ENCODE data around the gene TNFAIP8L2. TPM values are rescaled to one million over a fixed set of nuclear protein-coding genes. Genes with fewer than 3 reads are reported as not detected.

Gene TNFAIP8L2
- total and polyA plus RNA-seq, 2 of the 8 experiments (the other 6 are each of a cell fraction or from before 2014, with no cell fraction given): not detected

DNA sequence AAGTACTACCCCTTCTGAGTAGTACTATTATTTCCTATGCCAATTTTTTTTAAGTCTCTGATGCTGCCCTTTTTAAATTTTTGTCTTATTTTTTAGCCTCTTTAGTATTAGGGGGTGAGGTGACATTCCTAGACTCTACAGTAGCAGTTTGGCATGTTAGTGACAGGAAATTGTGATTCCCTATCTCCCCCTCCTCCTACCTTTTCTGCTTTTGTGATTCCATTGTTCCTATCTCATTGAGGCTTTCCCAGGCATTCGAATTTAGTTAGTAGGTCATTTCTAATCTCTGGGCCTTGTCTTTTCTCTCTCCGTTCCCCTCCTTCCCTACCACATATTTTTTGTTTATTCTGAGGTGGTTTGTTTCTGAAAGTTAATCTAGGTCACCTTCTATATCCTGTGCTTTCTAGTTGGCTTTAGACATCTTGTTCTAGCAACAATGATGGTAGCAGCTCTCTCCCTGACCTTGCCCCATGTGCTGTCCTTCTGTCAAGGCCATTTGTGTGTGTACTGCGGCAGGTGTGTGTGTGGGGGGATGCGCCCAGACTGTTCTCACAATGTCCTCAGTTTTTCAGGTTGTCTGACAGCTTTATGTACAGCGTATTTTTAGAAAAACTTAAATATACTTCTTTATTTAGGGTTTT lies 31.6 kb upstream of the TNFAIP8L2 start:
- CTCF ChIA-PET (ENCODE audit: partially characterized antibody): interaction anchor here (0.6 to 3.9 kb wide), 5 partner anchors 10 to 844 kb away, joined by 3 to 21 read pairs (median 3); partner anchors contain the start of genes TMOD4 and TNFAIP8L2
- H3K9me3 ChIP-seq (ENCODE audit: insufficient read depth in 2 of 2, low read depth in 1 of 2, low read length in 1 of 2): no peaks in the 10 kb centered on the region
- no peak overlapping the region for H2AK5ac ChIP-seq (ENCODE audit: low read depth, low read length)
- H4K5ac ChIP-seq (ENCODE audit: insufficient read length, low read depth, low read length): no peak overlapping the region
- no peaks in the 10 kb centered on the region for H3K23me2 ChIP-seq (ENCODE audit: low read depth, low read length)
- DNase-seq (ENCODE audit: low read depth in 1 of 2, low spot score in 2 of 2) (no peak), FAIRE-seq (no peak)
- no peak overlapping the region for H3K27ac ChIP-seq (ENCODE audit: low read depth, low read length)
- H2BK12ac ChIP-seq (ENCODE audit: low read depth, low read length): no peak overlapping the region
- H3K4me2 ChIP-seq (ENCODE audit: insufficient read depth in 1 of 2, low read depth in 2 of 2, low read length in 2 of 2): no peak overlapping the region
- no peak overlapping the region for H2BK15ac ChIP-seq (ENCODE audit: low read length)
- no peak overlapping the region for H3K14ac ChIP-seq (ENCODE audit: insufficient read length)
- H2AFZ ChIP-seq (ENCODE audit: low read length): no peak overlapping the region
- no peak overlapping the region for H3K18ac ChIP-seq (ENCODE audit: extremely low read depth, low read length)
- no peaks in the 10 kb centered on the region for H3K27me3 ChIP-seq (replicated peaks in 1 of 4; ENCODE audit: control insufficient read depth in 3 of 4, extremely low read depth in 1 of 4, insufficient read depth in 3 of 4, low read length in 3 of 4)
- 78% methylated on average over 5 of the region's 5 CpGs; no CpG with 5 or more reads in 1 of the 2 experiments for WGBS, 2 experiments (ENCODE audit: extremely low coverage in 1 of 2, insufficient coverage in 1 of 2, insufficient read length in 1 of 2, insufficient replicate concordance in 2 of 2, low coverage in 1 of 2, low lambda C conversion rate in 2 of 2, missing lambda C conversion rate in 1 of 2)
- no peak overlapping the region for H2BK5ac ChIP-seq (ENCODE audit: low read depth, low read length)
- peaks cover 0 to 6% (median under 1%) of the 10 kb centered on the region in 4 experiments; a peak in 3 of 7 replicates for H3K4me1 ChIP-seq (replicated peaks in 1 of 4; ENCODE audit: control insufficient read depth in 3 of 4, insufficient read depth in 4 of 4, low read length in 3 of 4)
- H3K36me3 ChIP-seq (ENCODE audit: control insufficient read depth in 2 of 4, insufficient read depth in 4 of 4, low read length in 3 of 4): no peaks in the 10 kb centered on the region
- H3K23ac ChIP-seq (ENCODE audit: insufficient read length): no peak overlapping the region
- H4K91ac ChIP-seq (replicated peaks; ENCODE audit: insufficient read length, low read length): no peak overlapping the region
- H2BK120ac ChIP-seq (replicated peaks; ENCODE audit: low read depth, low read length): no peak overlapping the region
- no peak overlapping the region for H3K9ac ChIP-seq (replicated peaks in 1 of 4; ENCODE audit: extremely low read depth in 1 of 4, low read depth in 3 of 4, low read length in 3 of 4)
- H3K79me1 ChIP-seq (ENCODE audit: low read depth, low read length): no peaks in the 10 kb centered on the region
- H2BK20ac ChIP-seq (ENCODE audit: low read length): no peak overlapping the region
- H4K20me1 ChIP-seq (replicated peaks in 1 of 2; ENCODE audit: control insufficient read depth in 1 of 2, insufficient read depth in 2 of 2, low read length in 2 of 2): no peaks in the 10 kb centered on the region
- H3K79me2 ChIP-seq (ENCODE audit: control insufficient read depth in 1 of 2, insufficient read depth in 2 of 2, low read length in 2 of 2): no peaks in the 10 kb centered on the region
- H3K4me3 ChIP-seq (ENCODE audit: extremely low read depth in 1 of 4, insufficient read depth in 2 of 4, low read depth in 3 of 4, low read length in 4 of 4): no peak overlapping the region
- H3K56ac ChIP-seq (replicated peaks; ENCODE audit: insufficient read length, low read depth, low read length): no peak overlapping the region
- POLR2A ChIA-PET (ENCODE audit: partially characterized antibody): interaction anchor here (0.9 to 1.6 kb wide), 3 partner anchors 10 to 22 kb away, joined by 3 to 6 read pairs (median 3); no protein-coding TSS in a partner anchor
- H3K4ac ChIP-seq (replicated peaks; ENCODE audit: insufficient read length, low read depth, low read length): no peak overlapping the region
- no peak overlapping the region for H4K8ac ChIP-seq (ENCODE audit: extremely low read depth, insufficient read depth, low read length)
- TF ChIP-seq, protein P1, sequence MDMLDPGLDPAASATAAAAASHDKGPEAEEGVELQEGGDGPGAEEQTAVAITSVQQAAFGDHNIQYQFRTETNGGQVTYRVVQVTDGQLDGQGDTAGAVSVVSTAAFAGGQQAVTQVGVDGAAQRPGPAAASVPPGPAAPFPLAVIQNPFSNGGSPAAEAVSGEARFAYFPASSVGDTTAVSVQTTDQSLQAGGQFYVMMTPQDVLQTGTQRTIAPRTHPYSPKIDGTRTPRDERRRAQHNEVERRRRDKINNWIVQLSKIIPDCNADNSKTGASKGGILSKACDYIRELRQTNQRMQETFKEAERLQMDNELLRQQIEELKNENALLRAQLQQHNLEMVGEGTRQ (IDR thresholded peaks at IDR 0.05; ENCODE audit: low read length): no peak
- TF ChIP-seq BACH1 (IDR thresholded peaks at IDR 0.05; ENCODE audit: low read length): no peak
- TF ChIP-seq JUN (IDR thresholded peaks at IDR 0.05; ENCODE audit: low read depth, low read length): no peak
- no peak for TF ChIP-seq GTF2F1 (IDR thresholded peaks at IDR 0.05; ENCODE audit: borderline replicate concordance, low read depth, low read length)
- no peak for TF ChIP-seq ZNF274 (IDR thresholded peaks at IDR 0.05; ENCODE audit: borderline replicate concordance, extremely low read depth, low read length)
- TF ChIP-seq POLR2A (IDR thresholded peaks at IDR 0.05; ENCODE audit: control extremely low read depth in 1 of 2, low read depth in 2 of 2, low read length in 2 of 2): no peak
- no peak for TF ChIP-seq TBP (IDR thresholded peaks at IDR 0.05; ENCODE audit: low read depth, low read length)
- TF ChIP-seq NANOG (IDR thresholded peaks at IDR 0.05; ENCODE audit: insufficient read depth, low read depth, low read length, poor library complexity, severe bottlenecking): no peak
- no peak for TF ChIP-seq ASH2L (IDR thresholded peaks at IDR 0.05; ENCODE audit: low read length)
- TF ChIP-seq RBBP5 (IDR thresholded peaks at IDR 0.05; ENCODE audit: borderline replicate concordance, low read depth, low read length): no peak
- no peak for TF ChIP-seq KDM1A (IDR thresholded peaks at IDR 0.05; ENCODE audit: borderline replicate concordance, low read length)
- TF ChIP-seq SP2 (IDR thresholded peaks at IDR 0.05; ENCODE audit: low read length): no peak
- TF ChIP-seq SRF (IDR thresholded peaks at IDR 0.05; ENCODE audit: low read depth, low read length): no peak

All from H1 (cell line).